Adrenal gland (tissue), 5 donors: Measurements from ENCODE around the gene MRPL36.

ENCODE experiments used
- POLR2A ChIP-seq, 2 donors: fragments of 450-650 bp; IDR thresholded peaks; one replicate each; pipeline ENCODE4 v1.6.1; 2017; ENCODE audit warnings: antibody characterized with exemption in 2 of 2, mild to moderate bottlenecking in 2 of 2, moderate library complexity in 1 of 2
- TF ChIP-seq, protein P1 (sequence below), 6 experiments: fragments of 450-650 bp in 4 of 6; fragments of 200-600 bp in 2 of 6; sonication (generic) in 1 of 6; IDR thresholded peaks; 1 replicate in 5 of 6; 2 replicates in 1 of 6; pipeline versions ENCODE4 v1.5.1 to v1.8.0; 2016 to 2021; ENCODE audit warnings: antibody characterized with exemption in 6 of 6, mild to moderate bottlenecking in 2 of 6, moderate library complexity in 1 of 6
- donor health status: DM: no; HTN: no; CAD: no.

GRCh38 chr5:1847611-1848010, 48.0 kb upstream of the MRPL36 start:
- TF ChIP-seq, protein P1, sequence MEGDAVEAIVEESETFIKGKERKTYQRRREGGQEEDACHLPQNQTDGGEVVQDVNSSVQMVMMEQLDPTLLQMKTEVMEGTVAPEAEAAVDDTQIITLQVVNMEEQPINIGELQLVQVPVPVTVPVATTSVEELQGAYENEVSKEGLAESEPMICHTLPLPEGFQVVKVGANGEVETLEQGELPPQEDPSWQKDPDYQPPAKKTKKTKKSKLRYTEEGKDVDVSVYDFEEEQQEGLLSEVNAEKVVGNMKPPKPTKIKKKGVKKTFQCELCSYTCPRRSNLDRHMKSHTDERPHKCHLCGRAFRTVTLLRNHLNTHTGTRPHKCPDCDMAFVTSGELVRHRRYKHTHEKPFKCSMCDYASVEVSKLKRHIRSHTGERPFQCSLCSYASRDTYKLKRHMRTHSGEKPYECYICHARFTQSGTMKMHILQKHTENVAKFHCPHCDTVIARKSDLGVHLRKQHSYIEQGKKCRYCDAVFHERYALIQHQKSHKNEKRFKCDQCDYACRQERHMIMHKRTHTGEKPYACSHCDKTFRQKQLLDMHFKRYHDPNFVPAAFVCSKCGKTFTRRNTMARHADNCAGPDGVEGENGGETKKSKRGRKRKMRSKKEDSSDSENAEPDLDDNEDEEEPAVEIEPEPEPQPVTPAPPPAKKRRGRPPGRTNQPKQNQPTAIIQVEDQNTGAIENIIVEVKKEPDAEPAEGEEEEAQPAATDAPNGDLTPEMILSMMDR (IDR thresholded peaks at IDR 0.05) = no peak
- no peak for TF ChIP-seq POLR2A (IDR thresholded peaks at IDR 0.05)
